Mesendoderm (in vitro differentiated cells): ENCODE results near the gene SMIM3.
"Not testable (repeated sequence)": the region's sequence is repeated elsewhere in the genome, so short reads cannot be mapped to it uniquely, and the experiment has no call there.

ENCODE experiments used
- DNase-seq: peaks from one replicate; pipeline ENCODE4 v3.0.0; 2013
- H2AK5ac ChIP-seq: 2 replicates; pipeline ENCODE4 v1.6.1; 2013; ENCODE audit warnings: low read length, inconsistent platforms
- H2BK120ac ChIP-seq: 2 replicates; pipeline ENCODE4 v1.6.1; 2013; ENCODE audit warnings: low read depth, mild to moderate bottlenecking, low read length, moderate library complexity, mixed read lengths
- H2BK15ac ChIP-seq: replicated peaks from 2 replicates; pipeline ENCODE4 v1.6.1; 2013; ENCODE audit warnings: low read depth, mild to moderate bottlenecking, moderate library complexity
- H2BK5ac ChIP-seq: 2 replicates; pipeline ENCODE4 v1.6.1; 2013; ENCODE audit warnings: low read length, inconsistent platforms
- H3K18ac ChIP-seq: 2 replicates; pipeline ENCODE4 v1.6.1; 2013; ENCODE audit warnings: mild to moderate bottlenecking, low read length, mixed read lengths
- H3K23ac ChIP-seq: one replicate; pipeline ENCODE4 v1.6.1; 2013; ENCODE audit warnings: low read length
- H3K27ac ChIP-seq: 2 replicates; pipeline ENCODE4 v1.5.1; 2013; ENCODE audit warnings: low read depth, mild to moderate bottlenecking, inconsistent platforms, low read length, moderate library complexity
- H3K27me3 ChIP-seq: 2 replicates; pipeline ENCODE4 v1.6.1; 2013; ENCODE audit warnings: low read length, control low read depth, mild to moderate bottlenecking, inconsistent platforms; ENCODE audit not compliant: insufficient read depth, poor library complexity
- H3K36me3 ChIP-seq: 2 replicates; pipeline ENCODE4 v1.6.1; 2013; ENCODE audit warnings: low read length, inconsistent platforms; ENCODE audit not compliant: control insufficient read depth, insufficient read depth
- H3K4ac ChIP-seq: one replicate; pipeline ENCODE4 v1.6.1; 2013; ENCODE audit warnings: low read depth, mild to moderate bottlenecking, low read length, moderate library complexity
- H3K4me1 ChIP-seq: 2 replicates; pipeline ENCODE4 v1.6.1; 2013; ENCODE audit warnings: low read depth, low read length, inconsistent platforms; ENCODE audit not compliant: control insufficient read depth
- H3K4me2 ChIP-seq: 2 replicates; pipeline ENCODE4 v1.6.1; 2013; ENCODE audit warnings: low read length
- H3K4me3 ChIP-seq: 2 replicates; pipeline ENCODE4 v1.5.1; 2013; ENCODE audit warnings: mild to moderate bottlenecking, low read length
- H3K56ac ChIP-seq: one replicate; pipeline ENCODE4 v1.6.1; 2013; ENCODE audit warnings: low read length
- H3K79me1 ChIP-seq: 2 replicates; pipeline ENCODE4 v1.6.1; 2013; ENCODE audit warnings: low read length, inconsistent platforms
- H3K79me2 ChIP-seq: 2 replicates; pipeline ENCODE4 v1.6.1; 2013; ENCODE audit warnings: mild to moderate bottlenecking, low read length; ENCODE audit not compliant: control insufficient read depth, insufficient read depth
- H3K9ac ChIP-seq: 2 replicates; pipeline ENCODE4 v1.6.1; 2013; ENCODE audit warnings: low read length, inconsistent platforms
- H4K5ac ChIP-seq: one replicate; pipeline ENCODE4 v1.6.1; 2013; ENCODE audit warnings: low read length
- H4K8ac ChIP-seq: one replicate; pipeline ENCODE4 v1.6.1; 2013; ENCODE audit warnings: low read depth, mild to moderate bottlenecking, control low read depth, low read length, moderate library complexity
- WGBS: extraction: QIAGEN DNeasy Blood & Tissue Kit; methylation state at CpG from one replicate; pipeline ENCODE4 v1.1.7; 2013; ENCODE audit warnings: low lambda C conversion rate, missing lambda C conversion rate; ENCODE audit not compliant: insufficient coverage; ENCODE audit errors: extremely low coverage; 5-methylcytosine and 5-hydroxymethylcytosine counted together

The SMIM3 gene

GRCh38 chr5:150740992-150741391, 37.6 kb upstream of the SMIM3 start:
- H2AK5ac ChIP-seq = no peak overlapping the region
- H2BK120ac ChIP-seq = no peak overlapping the region
- H3K4me3 ChIP-seq = no peak overlapping the region
- H3K4me1 ChIP-seq = no peaks in the 10 kb centered on the region
- H3K27ac ChIP-seq = no peak overlapping the region
- no peak overlapping the region for H2BK15ac ChIP-seq
- H3K56ac ChIP-seq = no peak overlapping the region
- no peaks in the 10 kb centered on the region for H3K27me3 ChIP-seq
- H3K4ac ChIP-seq = no peak overlapping the region
- H3K79me2 ChIP-seq = no peaks in the 10 kb centered on the region
- H3K23ac ChIP-seq = no peak overlapping the region
- H3K36me3 ChIP-seq = no peaks in the 10 kb centered on the region
- H3K4me2 ChIP-seq = no peak overlapping the region
- H2BK5ac ChIP-seq = no peak overlapping the region
- no peak overlapping the region for H4K8ac ChIP-seq
- H3K79me1 ChIP-seq = no peaks in the 10 kb centered on the region
- no peak for DNase-seq
- no peak overlapping the region for H3K18ac ChIP-seq
- H3K9ac ChIP-seq = no peak overlapping the region
- no peak overlapping the region for H4K5ac ChIP-seq

GRCh38 chr5:150742455-150743141, 36.0 kb upstream of the SMIM3 start:
- not testable (repeated sequence) for H3K27ac ChIP-seq, H3K4me3 ChIP-seq, H2BK120ac ChIP-seq, H3K9ac ChIP-seq, H3K4me2 ChIP-seq, H2BK15ac ChIP-seq, H3K56ac ChIP-seq, H3K18ac ChIP-seq, H4K5ac ChIP-seq, H2AK5ac ChIP-seq, DNase-seq, H4K8ac ChIP-seq, H3K23ac ChIP-seq, H3K36me3 ChIP-seq, H3K27me3 ChIP-seq, H3K4me1 ChIP-seq, H3K4ac ChIP-seq, H3K79me2 ChIP-seq, H3K79me1 ChIP-seq, H2BK5ac ChIP-seq
- WGBS = no CpG with 5 or more reads among the region's 18 CpGs

- H3K4me1 ChIP-seq, H3K4me2 ChIP-seq, H3K4ac ChIP-seq, H3K79me2 ChIP-seq, H3K36me3 ChIP-seq, DNase-seq, H3K56ac ChIP-seq, H3K27me3 ChIP-seq, H2BK15ac ChIP-seq, H2BK120ac ChIP-seq, H2AK5ac ChIP-seq, H2BK5ac ChIP-seq, H3K4me3 ChIP-seq, H3K79me1 ChIP-seq, H3K9ac ChIP-seq, H3K27ac ChIP-seq, H4K8ac ChIP-seq, H4K5ac ChIP-seq, H3K23ac ChIP-seq, H3K18ac ChIP-seq: not testable (repeated sequence)
- WGBS = no CpG with 5 or more reads among the region's 9 CpGs
Measured at GRCh38 chr5:150743142-150743488, 35.4 kb upstream of the SMIM3 start.

- H2BK120ac ChIP-seq = no peak overlapping the region
- peaks cover 3% of the 10 kb centered on the region for H3K79me1 ChIP-seq
- H3K9ac ChIP-seq = no peak overlapping the region
- H4K5ac ChIP-seq = no peak overlapping the region
- no peak overlapping the region for H3K4me3 ChIP-seq
- no peak overlapping the region for H3K56ac ChIP-seq
- no peak overlapping the region for H2BK5ac ChIP-seq
- DNase-seq = no peak
- no peak overlapping the region for H2AK5ac ChIP-seq
- no peak overlapping the region for H3K4me2 ChIP-seq
- H3K4ac ChIP-seq = no peak overlapping the region
- H3K79me2 ChIP-seq = no peaks in the 10 kb centered on the region
- WGBS = no CpG with 5 or more reads among the region's 2 CpGs
- peaks cover 3% of the 10 kb centered on the region for H3K36me3 ChIP-seq
- H3K4me1 ChIP-seq = no peaks in the 10 kb centered on the region
- no peak overlapping the region for H3K27ac ChIP-seq
- H3K23ac ChIP-seq = no peak overlapping the region
- no peak overlapping the region for H3K18ac ChIP-seq
- no peak overlapping the region for H4K8ac ChIP-seq
- no peak overlapping the region for H2BK15ac ChIP-seq
- H3K27me3 ChIP-seq = no peaks in the 10 kb centered on the region
Measured at GRCh38 chr5:150750469-150750868, 28.1 kb upstream of the SMIM3 start.

- Histone ChIP-seq H3K18ac (no peak overlapping the region), H2AK5ac (no peak overlapping the region), H3K4ac (no peak overlapping the region), H2BK15ac (no peak overlapping the region), H2BK5ac (no peak overlapping the region), H4K5ac (no peak overlapping the region), H3K4me3 (no peak overlapping the region), H3K23ac (no peak overlapping the region), H3K56ac (no peak overlapping the region), H3K27ac (no peak overlapping the region), H3K79me2 (no peaks in the 10 kb centered on the region), H3K4me1 (no peaks in the 10 kb centered on the region), H3K4me2 (no peak overlapping the region), H4K8ac (no peak overlapping the region), H3K36me3 (peaks cover 3% of the 10 kb centered on the region), H3K79me1 (peaks cover 3% of the 10 kb centered on the region), H3K27me3 (no peaks in the 10 kb centered on the region), H2BK120ac (no peak overlapping the region), H3K9ac (no peak overlapping the region)
- no CpG with 5 or more reads among the region's 3 CpGs for WGBS
- DNase-seq = no peak
Measured at GRCh38 chr5:150751096-150751891, 27.3 kb upstream of the SMIM3 start.
